Superior temporal gyrus (tissue), 1 donor: ENCODE data around the gene IL4I1.
A peak's percentile ranks its signal among the peaks of the same experiment; 100 is the strongest.

ENCODE experiments used
- DNase-seq: peaks from one replicate; pipeline ENCODE4 v3.0.0-alpha.2; 2016; ENCODE audit errors: extremely low spot score

IL4I1 gene

GRCh38 chr19:49851456-49852259, 45.0 kb downstream of the IL4I1 start:
- DNase-seq = no peak

GRCh38 chr19:49850487-49851342, 46.0 kb downstream of the IL4I1 start, which contains the start of gene PTOV1:
PTOV1 (plus strand) TSS chr19:49851159.
- peak; percentile 96 for DNase-seq

GRCh38 chr19:49850221-49850486, 46.5 kb downstream of the IL4I1 start:
- no peak for DNase-seq

DNA sequence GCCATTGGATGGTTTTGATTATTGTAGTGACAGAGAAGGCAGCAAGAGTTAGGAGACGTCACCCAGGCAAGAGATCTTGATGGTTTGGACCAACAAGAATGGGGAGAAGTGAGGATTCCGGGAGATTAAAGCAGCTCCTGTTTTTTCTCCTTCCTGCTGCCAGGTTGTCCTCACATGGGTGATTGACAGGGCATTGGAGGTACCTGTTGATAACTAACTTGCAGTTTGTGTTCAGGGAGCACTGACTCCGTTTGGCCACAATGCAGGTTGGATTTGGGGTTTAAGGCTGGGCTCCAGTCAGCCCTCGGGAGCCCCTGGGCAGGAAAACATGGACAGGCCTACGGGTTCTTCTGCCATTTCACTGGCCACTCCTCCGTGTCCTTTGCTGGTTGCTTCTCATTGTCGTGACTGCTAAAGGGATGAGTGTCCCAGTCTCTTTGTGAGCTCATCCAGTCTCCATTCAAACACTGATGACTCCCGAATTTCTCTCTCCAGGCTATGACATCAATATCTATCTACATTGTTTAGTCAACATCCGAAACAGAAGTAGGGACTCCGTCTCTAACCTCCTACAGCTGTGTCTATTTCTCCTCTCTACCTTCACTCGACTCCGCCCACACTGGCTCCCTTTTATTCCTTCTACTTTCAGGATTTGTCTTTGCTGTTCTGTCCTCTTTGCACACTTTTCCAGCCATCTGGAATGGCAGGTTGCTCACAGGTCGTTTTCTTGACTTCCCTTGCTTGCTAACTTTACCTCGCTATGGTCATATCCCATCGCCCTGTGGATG, 47.1 kb downstream of the IL4I1 start:
- DNase-seq = no peak

DNA sequence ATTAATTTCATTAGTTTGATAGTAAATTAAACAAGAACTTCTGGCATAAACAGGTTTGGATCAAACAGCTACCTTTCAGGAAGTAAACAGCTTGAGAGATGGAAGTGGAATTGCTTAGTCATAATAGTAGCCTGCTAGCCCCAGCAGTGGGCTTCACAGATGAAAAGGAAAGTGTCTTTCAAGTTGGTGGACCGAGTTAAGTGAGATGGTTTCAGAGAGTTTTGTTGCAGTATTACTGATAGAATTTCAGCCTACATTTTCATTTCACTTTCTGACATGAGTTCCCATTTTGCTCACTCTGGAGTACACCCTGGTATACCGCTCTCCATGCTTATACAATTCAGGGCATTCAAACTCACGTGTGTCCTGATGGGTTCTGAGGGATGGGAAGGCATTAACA, 47.7 kb downstream of the IL4I1 start:
- DNase-seq = no peak

DNA sequence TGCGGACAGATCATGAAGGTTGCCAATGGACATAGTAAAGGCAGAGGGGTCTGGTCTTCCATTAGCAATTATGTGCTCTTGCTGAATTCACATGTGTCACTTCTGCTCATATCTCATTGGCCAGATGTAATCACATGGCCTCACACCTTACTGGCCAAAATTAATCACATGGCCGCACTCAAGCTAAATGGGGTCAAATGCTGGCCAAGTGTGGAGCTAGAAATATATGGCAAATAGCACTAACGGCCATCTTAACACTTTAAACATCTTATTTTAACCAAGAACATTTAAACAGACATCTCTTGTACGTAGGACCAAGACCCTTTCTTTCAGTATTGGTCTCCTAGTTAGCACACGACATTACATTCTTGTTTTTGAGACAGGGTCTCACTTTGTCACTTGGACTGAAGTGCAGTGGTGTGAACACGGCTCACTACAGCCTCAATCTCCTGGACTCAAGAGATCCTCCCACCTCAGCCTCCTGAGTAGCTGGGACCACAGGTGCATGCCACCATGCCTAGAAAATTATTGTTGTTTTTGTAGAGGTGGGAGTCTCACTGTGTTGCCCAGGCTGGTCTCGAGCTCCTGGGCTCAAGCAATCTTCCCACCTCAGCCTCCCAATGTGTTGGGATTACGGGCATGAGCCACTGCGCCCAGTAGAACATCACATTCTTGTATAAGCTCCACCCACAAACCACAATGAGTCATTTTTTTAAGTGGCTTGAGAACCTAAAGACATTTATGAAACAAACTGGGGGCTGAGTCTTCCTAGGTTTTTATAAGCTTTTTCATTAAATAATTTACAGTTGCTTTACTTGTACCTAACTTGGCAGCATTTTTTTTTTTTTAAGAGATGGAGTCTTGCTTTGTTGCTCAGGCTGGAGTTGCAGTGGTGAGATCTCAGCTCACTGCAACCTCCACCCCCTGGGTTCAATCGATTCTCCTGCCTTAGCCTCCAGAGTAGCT, 48.7 kb downstream of the IL4I1 start:
- no peak for DNase-seq

GRCh38 chr19:49846408-49846807, 50.3 kb downstream of the IL4I1 start:
- DNase-seq = no peak

DNA sequence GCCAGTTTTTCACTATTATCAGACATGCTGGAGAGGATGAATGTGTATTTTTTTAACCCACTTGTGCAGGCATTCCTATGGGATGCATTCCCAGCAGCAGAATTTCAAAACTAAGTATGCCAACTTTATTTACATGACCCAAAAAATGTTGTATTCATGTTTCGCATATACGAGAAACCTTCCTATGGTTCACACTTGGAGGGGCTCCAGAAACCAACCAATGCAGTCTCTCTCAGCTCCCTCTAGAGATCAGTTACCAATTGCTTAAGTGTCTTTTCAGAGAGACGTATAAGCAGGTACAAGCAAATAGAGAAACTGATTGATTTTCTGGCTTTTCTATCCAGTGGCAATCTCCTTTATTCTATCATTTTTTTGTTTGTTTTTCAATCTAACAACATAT, 51.3 kb downstream of the IL4I1 start:
- DNase-seq = no peak

GRCh38 chr19:49844138-49845095, 52.3 kb downstream of the IL4I1 start:
- DNase-seq = no peak

- no peak for DNase-seq
Observed at GRCh38 chr19:49843265-49843664, 53.4 kb downstream of the IL4I1 start.

DNA sequence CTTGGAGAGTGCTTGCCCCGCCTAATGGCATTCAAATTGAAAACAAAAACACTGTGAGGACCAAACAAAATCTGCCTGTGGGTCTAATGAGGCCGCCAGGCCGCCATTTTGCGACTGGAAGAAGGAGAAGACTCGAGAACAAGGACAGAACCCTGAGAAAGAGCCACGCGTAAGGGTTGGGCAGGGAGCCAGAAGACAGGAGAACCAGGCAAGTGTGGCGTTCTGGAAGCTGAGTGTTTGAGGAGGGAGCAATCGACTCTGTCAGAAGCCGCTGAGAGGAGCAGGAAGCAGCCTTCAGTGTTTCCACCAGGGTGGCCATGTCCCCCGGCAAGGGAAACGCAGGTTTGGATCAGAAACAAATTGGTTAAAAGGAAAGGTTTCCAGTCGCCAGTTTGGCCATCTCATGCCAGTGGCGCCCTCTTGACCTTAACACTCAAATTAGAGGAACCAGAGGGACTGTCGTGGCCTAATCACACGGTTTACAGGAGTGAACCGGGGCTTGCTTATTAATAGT, 55.9 kb downstream of the IL4I1 start:
- no peak for DNase-seq

DNA sequence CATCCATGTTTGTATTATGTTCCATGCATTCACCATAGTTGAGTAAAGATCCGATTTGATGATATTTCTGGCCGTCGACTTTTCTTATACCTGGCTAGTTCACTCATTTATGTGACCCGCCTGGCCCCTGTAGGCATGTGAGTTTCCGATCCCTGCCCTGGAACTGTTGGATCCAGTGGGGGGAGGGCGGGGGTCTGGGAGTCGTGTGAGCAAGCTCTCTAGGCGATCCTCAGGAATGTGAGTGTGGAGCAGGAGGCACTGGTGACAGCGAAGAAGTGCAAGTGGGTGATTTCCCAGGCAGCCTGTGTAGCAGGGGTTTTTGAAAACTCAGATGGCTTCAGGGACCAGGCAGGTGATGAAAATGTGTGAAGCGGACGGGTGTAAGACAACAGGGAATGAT, 56.4 kb downstream of the IL4I1 start:
- no peak for DNase-seq

DNA sequence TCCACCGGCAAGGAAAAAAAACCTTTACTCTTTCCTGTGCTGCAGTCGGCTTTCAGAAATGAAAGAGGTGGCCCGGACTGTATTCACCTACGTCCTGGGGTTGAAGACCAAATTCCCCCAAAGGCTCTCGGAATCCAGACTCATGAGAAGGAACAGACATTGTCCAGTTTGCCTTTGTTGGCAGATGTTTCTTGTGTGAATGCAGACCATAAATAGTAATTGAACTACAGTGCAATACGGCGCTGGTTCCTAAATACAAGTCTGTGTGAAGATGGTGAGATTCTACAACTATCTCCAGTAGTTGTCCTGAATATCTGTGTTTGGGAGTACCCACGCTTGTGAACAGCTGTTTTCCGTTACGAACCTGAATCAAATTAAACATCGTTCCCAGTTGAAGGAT, 57.0 kb downstream of the IL4I1 start:
- no peak for DNase-seq
